Stimulated activated naive CD4-positive, alpha-beta T cell treated with Interleukin-2 at 50 U/mL for 16 hours (primary cell): Measurements from ENCODE around the gene SMOC1.
A peak's percentile ranks its signal among the peaks of the same experiment; 100 is the strongest.

Source experiments
- DNase-seq: peaks from one replicate; lab custom pipeline; 2025; lab: John Stamatoyannopoulos, UW

The SMOC1 gene

GRCh38 chr14:70011098-70011497 lies 131.9 kb downstream of the SMOC1 start:
- DNase-seq: no peak

GRCh38 chr14:70011708-70012107 lies 132.5 kb downstream of the SMOC1 start:
- DNase-seq: no peak

DNA sequence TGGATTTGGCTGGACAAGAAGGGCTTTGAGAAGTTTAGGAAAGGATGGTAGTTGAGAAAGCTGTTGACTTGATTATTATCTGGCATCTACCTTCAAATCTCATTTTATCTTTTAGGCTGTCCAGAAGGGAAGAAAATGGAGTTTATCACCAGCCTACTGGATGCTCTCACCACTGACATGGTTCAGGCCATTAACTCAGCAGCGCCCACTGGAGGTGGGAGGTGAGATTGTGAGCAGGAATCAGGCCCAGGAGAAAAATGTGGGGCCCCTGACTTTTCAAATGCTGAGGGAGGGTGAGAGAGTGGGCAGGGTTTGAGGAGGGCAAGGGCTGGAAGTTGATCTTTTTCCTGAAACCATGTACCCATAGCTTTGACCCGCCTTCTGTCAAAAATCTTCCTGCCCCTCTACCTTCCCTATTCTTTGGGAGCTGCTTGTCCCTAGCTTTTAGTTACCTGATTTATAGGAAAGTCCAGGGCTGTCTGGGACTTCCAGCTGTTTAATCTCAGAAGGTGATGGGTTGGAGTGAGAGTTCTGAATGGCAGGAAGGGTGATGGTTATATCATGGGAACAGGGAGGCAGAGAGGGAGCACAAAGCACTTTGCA lies 134.2 kb downstream of the SMOC1 start:
- DNase-seq: no peak

GRCh38 chr14:70014406-70015095 lies 135.3 kb downstream of the SMOC1 start:
- no peak for DNase-seq

DNA sequence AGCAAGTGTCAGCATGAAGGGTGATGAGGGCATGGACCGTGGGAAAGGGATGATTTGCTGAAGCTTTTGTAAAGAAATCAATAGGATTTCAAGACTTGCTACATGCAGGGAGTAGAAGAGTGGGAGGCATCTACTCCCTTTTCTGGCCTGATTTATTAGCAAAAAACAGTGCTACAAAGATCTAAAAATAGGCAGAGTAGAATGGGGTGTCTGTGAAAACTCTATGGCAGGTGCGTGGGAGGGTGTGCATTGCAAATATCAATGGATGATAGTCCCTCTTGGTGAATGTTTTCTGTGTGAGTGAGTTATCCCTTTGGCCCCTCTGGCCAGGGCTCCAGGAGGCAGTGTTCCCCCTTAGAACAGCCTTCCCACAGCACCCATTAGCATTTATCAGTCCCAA lies 139.0 kb downstream of the SMOC1 start:
- DNase-seq: no peak

GRCh38 chr14:70018713-70019211 lies 139.5 kb downstream of the SMOC1 start:
- DNase-seq: no peak

- DNase-seq: no peak
Observed at GRCh38 chr14:70019695-70020094, 140.5 kb downstream of the SMOC1 start.

DNA sequence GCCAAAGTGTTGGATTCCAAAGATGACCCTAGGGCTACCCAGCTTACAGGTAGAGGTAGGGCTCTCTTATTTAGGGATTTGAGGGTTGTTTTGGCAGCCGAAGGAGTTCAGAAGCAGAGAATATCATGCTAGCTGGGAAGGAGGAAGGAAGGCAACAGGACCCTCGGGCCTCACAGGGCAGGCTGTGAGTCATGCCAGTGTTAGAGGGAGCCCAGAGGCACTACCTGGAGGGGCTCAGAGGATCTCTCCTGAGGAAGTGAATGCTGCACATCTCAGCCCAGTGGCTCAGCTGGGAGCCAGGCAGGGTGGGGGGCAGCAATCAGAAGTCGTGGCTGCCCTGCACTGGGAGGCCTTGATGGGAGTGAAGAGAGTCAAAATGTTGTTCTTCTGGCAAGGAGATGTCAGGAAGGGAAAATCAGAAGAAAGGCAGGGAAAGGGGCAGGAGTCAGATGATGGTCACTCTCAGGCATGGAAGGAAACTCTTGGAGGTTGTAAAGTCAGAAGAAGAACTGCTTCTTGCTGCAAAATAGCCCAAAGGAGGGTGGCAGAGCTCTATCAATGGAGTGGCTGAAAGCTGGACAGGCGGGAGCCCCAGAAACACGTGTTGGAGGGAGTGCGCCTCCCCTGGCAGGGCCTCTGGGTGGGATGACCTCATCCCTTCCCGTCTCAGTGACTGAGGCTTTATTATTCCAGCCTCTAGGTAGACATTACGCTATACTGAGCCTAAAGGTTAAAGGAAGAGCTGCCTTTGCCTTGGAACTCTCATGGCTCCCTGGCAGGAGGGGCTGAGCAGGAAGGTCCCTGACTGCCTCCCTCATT lies 141.3 kb downstream of the SMOC1 start:
- no peak for DNase-seq

GRCh38 chr14:70021548-70022220 lies 142.5 kb downstream of the SMOC1 start:
- DNase-seq: no peak

DNA sequence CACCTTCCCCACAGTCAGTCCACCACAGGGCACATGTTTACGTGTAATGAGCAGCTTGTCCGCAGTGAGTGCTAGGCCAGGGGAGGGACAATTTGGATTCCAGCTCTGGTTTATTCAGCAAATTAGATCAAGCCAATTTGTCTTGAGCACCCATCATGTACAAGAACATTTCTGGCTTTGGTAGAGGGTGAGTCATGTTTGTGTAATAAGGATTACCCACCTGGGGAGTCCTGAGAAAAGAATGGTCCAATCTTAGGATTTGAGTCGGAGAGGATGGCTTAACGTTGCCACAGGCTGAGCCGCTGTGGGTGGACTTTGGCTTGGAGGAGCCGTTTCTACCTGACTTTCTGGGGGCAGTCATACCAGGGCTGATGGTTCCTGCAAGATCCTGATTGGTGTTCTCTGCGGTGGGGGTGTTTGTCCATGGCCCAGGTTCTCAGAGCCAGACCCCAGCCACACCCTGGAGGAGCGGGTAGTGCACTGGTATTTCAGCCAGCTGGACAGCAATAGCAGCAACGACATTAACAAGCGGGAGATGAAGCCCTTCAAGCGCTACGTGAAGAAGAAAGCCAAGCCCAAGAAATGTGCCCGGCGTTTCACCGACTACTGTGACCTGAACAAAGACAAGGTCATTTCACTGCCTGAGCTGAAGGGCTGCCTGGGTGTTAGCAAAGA lies 143.7 kb downstream of the SMOC1 start:
- no peak for DNase-seq

DNA sequence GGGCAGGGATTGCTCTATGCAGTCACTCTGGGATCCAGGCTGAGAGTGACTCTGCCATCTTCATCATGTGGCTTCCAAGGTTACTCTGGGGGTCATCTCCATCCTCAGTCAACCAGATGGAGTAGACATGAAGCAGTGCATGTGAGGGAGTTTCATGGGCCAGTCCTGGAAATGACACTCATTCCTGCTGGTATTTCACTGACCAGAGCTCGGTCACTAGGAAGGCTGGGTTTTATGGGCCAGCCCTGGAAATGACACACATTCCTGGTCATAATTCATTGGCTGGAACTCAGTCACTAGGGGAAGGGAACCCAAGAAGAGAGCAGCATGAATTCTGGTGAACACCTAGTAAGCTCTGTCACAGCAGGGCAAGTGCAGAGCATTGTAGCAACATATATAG lies 144.7 kb downstream of the SMOC1 start:
- DNase-seq: no peak

- DNase-seq: peak; percentile 29
Observed at GRCh38 chr14:70027785-70028428, 148.7 kb downstream of the SMOC1 start.

GRCh38 chr14:70029296-70030132 lies 150.3 kb downstream of the SMOC1 start:
- no peak for DNase-seq

DNA sequence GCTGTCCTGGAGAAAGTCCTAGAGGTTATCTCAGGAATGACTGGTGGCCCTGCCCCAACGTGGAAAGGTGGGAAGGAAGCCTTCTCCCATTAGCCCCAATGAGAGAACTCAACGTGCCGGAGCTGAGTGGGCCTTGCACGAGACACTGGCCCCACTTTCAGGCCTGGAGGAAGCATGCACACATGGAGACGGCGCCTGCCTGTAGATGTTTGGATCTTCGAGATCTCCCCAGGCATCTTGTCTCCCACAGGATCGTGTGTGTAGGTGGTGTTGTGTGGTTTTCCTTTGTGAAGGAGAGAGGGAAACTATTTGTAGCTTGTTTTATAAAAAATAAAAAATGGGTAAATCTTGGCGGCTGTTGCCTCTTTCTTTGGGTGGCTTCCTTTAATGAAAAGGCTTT lies 152.8 kb downstream of the SMOC1 start:
- DNase-seq: no peak

GRCh38 chr14:70032447-70032846 lies 153.2 kb downstream of the SMOC1 start:
- DNase-seq: no peak

DNA sequence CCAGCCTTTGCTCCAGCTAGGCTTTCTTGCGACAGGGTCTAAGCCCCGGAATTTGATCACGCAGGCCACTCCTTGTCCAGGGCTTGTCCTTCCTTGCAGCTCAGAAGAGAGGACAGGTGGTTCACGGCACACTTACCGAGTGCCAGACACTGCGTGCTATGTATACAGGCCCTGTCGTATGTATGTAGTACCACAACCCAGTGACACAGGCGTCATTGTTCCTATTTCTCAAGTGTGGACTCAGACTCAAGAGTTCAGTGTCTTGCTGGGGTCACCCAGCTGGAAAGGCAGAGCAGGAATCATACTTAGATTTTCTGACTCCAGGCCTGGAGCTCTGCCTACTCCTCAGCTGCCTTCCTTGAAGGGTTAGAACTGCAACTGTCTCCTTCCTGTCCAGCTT lies 153.9 kb downstream of the SMOC1 start:
- DNase-seq: no peak

- DNase-seq: no peak
Observed at GRCh38 chr14:70033561-70033960, 154.3 kb downstream of the SMOC1 start.

GRCh38 chr14:70034257-70034656 lies 155.0 kb downstream of the SMOC1 start:
- DNase-seq: no peak

DNA sequence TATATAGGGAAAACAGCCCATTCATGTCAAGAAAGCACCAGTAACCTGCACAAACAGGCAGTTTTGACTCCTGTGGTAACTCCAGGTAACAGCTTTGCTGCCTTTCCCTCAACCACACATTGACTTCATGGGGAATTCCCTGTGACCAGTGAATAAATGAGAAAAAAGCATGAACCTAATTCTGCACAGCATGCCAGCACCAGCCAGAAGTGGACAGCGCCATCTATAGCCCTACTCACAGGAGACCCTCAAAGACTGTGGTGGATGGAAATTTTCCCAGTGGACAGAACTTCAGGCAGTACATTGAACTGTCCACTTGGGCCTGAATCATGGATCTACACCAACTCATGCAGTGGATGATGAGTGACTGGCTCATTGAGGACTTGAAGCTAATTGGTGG lies 157.4 kb downstream of the SMOC1 start:
- DNase-seq: no peak

DNA sequence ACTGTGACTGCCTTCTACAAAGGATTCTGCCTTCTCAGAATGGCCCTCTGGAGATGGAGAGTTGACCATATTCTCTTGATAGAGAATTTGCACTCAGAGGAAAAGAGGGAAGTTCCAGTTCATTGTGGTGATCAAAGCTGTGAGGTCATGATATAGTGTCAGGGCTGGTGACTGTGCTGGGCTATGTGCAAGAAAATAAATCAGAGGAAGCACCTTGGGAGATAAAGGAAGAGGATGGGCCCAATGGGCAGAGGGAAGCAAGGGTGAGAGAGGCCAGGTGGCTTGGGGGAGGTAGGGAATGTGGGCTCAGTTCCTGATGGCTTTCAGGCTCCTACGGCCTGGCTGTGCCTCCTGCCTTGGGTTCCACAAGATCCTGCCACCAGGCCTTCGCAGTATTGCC lies 163.8 kb downstream of the SMOC1 start:
- DNase-seq: no peak
